KOPT-K1 (cell line): Measurements from ENCODE around the gene WDR73.
A peak's percentile ranks its signal among the peaks of the same experiment; 100 is the strongest.

ENCODE experiments used
- H3K27ac ChIP-seq: fragments of 200-600 bp; sonication (generic); 2 replicates; pipeline ENCODE4 v1.5.1; 2016; ENCODE audit warnings: antibody characterized with exemption, mild to moderate bottlenecking, low read depth, low read length; ENCODE audit not compliant: poor library complexity, severe bottlenecking
- H3K36me3 ChIP-seq: fragments of 200-600 bp; sonication (generic); 2 replicates; pipeline ENCODE4 v1.5.1; 2017; ENCODE audit warnings: antibody characterized with exemption, mild to moderate bottlenecking, low read length, moderate library complexity; ENCODE audit not compliant: insufficient read depth
- H3K9me3 ChIP-seq: fragments of 200-600 bp; sonication (generic); 2 replicates; pipeline ENCODE4 v1.5.1; 2017; ENCODE audit warnings: antibody characterized with exemption, low read length, mild to moderate bottlenecking; ENCODE audit not compliant: insufficient read depth, poor library complexity, severe bottlenecking

WDR73 gene

DNA sequence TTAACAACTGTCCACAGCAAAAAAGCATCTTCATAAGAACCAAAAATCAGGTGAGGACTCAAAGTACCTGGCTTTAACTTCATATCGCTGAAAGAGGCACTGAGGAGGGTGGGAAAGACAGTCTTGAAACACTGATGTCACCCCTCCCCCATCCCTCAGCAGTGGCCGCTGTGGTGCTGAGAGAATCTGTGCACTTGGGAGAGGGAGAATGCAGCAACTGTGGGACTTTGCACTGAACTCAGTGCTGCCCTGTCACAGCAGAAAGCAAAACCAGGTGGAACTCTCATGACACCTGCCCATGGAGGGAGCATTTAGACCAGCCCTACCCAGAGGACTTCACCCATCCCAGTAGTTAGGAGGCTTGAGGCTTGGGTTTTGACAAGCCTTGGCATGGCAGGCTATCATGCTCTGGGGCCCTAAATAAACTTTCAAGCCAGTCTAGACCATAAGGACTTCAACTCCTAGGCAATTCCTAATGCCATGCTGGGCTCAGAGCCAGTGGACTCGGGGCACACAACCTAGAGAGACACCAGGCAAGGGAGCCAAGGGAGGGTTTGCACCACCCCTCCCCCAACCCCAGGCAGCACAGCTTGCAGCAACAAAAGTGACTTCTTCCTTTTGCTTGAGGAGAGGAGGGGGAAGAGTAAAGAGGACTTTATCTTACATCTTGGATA is 59.3 kb downstream of the WDR73 start:
- Histone ChIP-seq H3K36me3 (no peaks in the 10 kb centered on the region), H3K9me3 (peaks cover 4% of the 10 kb centered on the region), H3K27ac (peak overlapping the region; percentile 47)

DNA sequence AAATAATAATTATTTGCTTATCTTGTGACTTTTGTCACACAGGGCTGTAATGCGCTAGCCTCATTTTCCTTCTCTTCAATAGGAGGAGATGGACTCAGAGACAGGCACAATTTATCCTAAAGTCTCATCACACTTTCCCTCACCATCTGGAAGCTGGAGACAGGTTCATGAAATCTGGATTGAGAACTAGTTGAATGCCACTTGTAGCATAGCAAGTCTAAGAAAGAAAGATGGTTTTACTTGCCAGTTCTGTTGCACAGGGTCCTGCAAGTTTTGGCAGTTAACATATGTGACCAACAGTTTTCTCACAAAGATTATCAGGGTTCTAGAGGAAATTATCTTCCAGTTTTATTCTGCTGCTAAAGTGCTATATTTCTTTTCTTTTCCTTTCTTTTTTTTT is 62.3 kb downstream of the WDR73 start:
- no peaks in the 10 kb centered on the region for H3K36me3 ChIP-seq
- H3K9me3 ChIP-seq: peaks cover 4% of the 10 kb centered on the region
- H3K27ac ChIP-seq: no peak overlapping the region

DNA sequence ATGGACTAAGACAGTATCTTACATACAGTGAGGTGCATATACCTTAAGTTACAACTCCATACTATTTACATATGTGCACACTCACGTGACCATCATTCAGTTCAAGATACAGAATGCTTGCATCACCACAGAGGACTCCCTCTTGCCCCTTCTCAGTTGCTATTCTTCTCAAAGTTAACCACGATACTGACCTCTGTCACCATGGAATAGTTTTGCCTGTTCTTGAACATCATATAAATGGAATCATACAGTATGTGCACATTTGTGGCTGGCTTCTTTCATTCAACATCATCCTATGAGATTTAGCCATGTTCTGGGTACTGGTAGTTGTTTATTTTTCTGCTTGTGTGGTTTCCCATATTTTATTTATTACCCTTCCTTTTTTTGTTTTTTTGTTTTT is 63.7 kb downstream of the WDR73 start:
- Histone ChIP-seq H3K27ac (no peak overlapping the region), H3K36me3 (no peaks in the 10 kb centered on the region)

More for the DNA sequence above, 63.7 kb downstream of the WDR73 start:
- H3K9me3 ChIP-seq: peaks cover 4% of the 10 kb centered on the region
